ENCODE data around the gene DDX39A. TPM values are rescaled to one million over a fixed set of nuclear protein-coding genes. Genes with fewer than 3 reads are reported as not detected.

Gene DDX39A
- total RNA-seq, 2 experiments from 2014 or later: 168 to 185 TPM

- ATAC-seq (peak; percentile 34), DNase-seq (peak; percentile 67)
- ChIA-PET POLR2A (interaction anchor here (0.5 kb wide), 1 partner anchor 95 kb away, joined by 3 read pairs; no protein-coding TSS in a partner anchor), CTCF (interaction anchor here (0.7 to 1.5 kb wide), 3 partner anchors 50 to 1659 kb away, joined by 3 to 9 read pairs (median 3); partner anchors contain the start of gene HOOK2)
- Mint-ChIP-seq H3K36me3 (ENCODE audit: low read depth) (peaks cover 5% of the 10 kb centered on the region), H3K27ac (peak overlapping the region; percentile 71), H3K9me3 (ENCODE audit: low read depth) (no peaks in the 10 kb centered on the region), H3K4me3 (peak overlapping the region; percentile 63), H3K4me1 (peaks cover 35% of the 10 kb centered on the region), H3K27me3 (no peaks in the 10 kb centered on the region)
- intact Hi-C loops (cut with DNase I, micrococcal nuclease): loop anchor here (2.0 to 10.0 kb wide), 3 partner anchors 15 to 1571 kb away; partner anchors contain the start of gene DDX39A (in 1 of the 2)
These were observed 14.7 kb upstream of the DDX39A start for GRCh38 chr19:14433554-14434501.

GRCh38 chr19:14432791-14433553, 13.8 kb upstream of the DDX39A start, which contains the start of gene PKN1:
PKN1 (plus strand) TSS chr19:14433306; CDS start chr19:14433522, 216 bp downstream.
- H3K4me1 Mint-ChIP-seq: peaks cover 30% of the 10 kb centered on the region
- H3K4me3 Mint-ChIP-seq: peak within 1 kb of the TSS; percentile 73
- intact Hi-C loops (cut with DNase I, micrococcal nuclease): loop anchor here (1.0 to 10.0 kb wide), 8 partner anchors 14 to 1572 kb away; partner anchors contain the start of gene DDX39A (in 2 of the 2)
- H3K9me3 Mint-ChIP-seq (ENCODE audit: low read depth): no peaks in the 10 kb centered on the region
- H3K27ac Mint-ChIP-seq: peak within 1 kb of the TSS; percentile 71
- H3K27me3 Mint-ChIP-seq: no peaks in the 10 kb centered on the region
- DNase-seq (peak; percentile 75), ATAC-seq (peak; percentile 11)
- ChIA-PET CTCF (interaction anchor here (0.6 to 2.7 kb wide), 8 partner anchors 33 to 114 kb away, joined by 3 to 17 read pairs (median 4); partner anchors contain the start of gene PTGER1), POLR2A (interaction anchor here (0.8 to 1.0 kb wide), 2 partner anchors 52 to 296 kb away, joined by 3 to 4 read pairs; partner anchors contain the start of gene ADGRE5)
- H3K36me3 Mint-ChIP-seq (ENCODE audit: low read depth): peaks cover 5% of the 10 kb centered on the region

- H3K4me1 Mint-ChIP-seq: peaks cover 24% of the 10 kb centered on the region
- no peak overlapping the region for H3K4me3 Mint-ChIP-seq
- H3K27ac Mint-ChIP-seq: no peak overlapping the region
- H3K9me3 Mint-ChIP-seq (ENCODE audit: low read depth): no peaks in the 10 kb centered on the region
- DNase-seq (no peak), ATAC-seq (no peak)
- ChIA-PET CTCF (interaction anchor here (0.9 to 2.7 kb wide), 5 partner anchors 49 to 77 kb away, joined by 3 to 17 read pairs (median 3); no protein-coding TSS in a partner anchor), POLR2A (no interaction called here)
- H3K36me3 Mint-ChIP-seq (ENCODE audit: low read depth): peaks cover 2% of the 10 kb centered on the region
- H3K27me3 Mint-ChIP-seq: no peaks in the 10 kb centered on the region
- intact Hi-C loops (cut with DNase I, micrococcal nuclease): loop anchor here in 1 of 2 experiments (5.0 to 10.0 kb wide), 2 partner anchors 257 to 1574 kb away; no protein-coding TSS in a partner anchor
These were observed 11.6 kb upstream of the DDX39A start for GRCh38 chr19:14430712-14431111.

GRCh38 chr19:14428882-14429416, 9.8 kb upstream of the DDX39A start:
- no peaks in the 10 kb centered on the region for H3K9me3 Mint-ChIP-seq (ENCODE audit: low read depth)
- ChIA-PET POLR2A (no interaction called here), CTCF (interaction anchor here (0.6 to 1.9 kb wide), 9 partner anchors 9 to 486 kb away, joined by 3 to 8 read pairs (median 4); partner anchors contain the start of gene ASF1B)
- ATAC-seq (no peak), DNase-seq (no peak)
- no peaks in the 10 kb centered on the region for H3K27me3 Mint-ChIP-seq
- no peaks in the 10 kb centered on the region for H3K36me3 Mint-ChIP-seq (ENCODE audit: low read depth)
- intact Hi-C loops (cut with DNase I, micrococcal nuclease): no loop called here
- no peak overlapping the region for H3K4me3 Mint-ChIP-seq
- peaks cover 10% of the 10 kb centered on the region for H3K4me1 Mint-ChIP-seq
- no peak overlapping the region for H3K27ac Mint-ChIP-seq

GRCh38 chr19:14427461-14427860, 8.3 kb upstream of the DDX39A start:
- ATAC-seq (no peak), DNase-seq (no peak)
- POLR2A ChIA-PET: no interaction called here
- H3K36me3 Mint-ChIP-seq (ENCODE audit: low read depth): no peaks in the 10 kb centered on the region
- peak overlapping the region; percentile 21 for H3K27ac Mint-ChIP-seq
- H3K9me3 Mint-ChIP-seq (ENCODE audit: low read depth): no peaks in the 10 kb centered on the region
- H3K27me3 Mint-ChIP-seq: no peaks in the 10 kb centered on the region
- CTCF ChIA-PET: no interaction called here
- intact Hi-C loops (cut with DNase I, micrococcal nuclease): no loop called here
- H3K4me3 Mint-ChIP-seq: no peak overlapping the region
- H3K4me1 Mint-ChIP-seq: peaks cover 8% of the 10 kb centered on the region

- ATAC-seq: no peak
- Mint-ChIP-seq H3K36me3 (ENCODE audit: low read depth) (no peaks in the 10 kb centered on the region), H3K9me3 (ENCODE audit: low read depth) (no peaks in the 10 kb centered on the region), H3K27ac (no peak overlapping the region), H3K4me3 (no peak overlapping the region), H3K4me1 (no peaks in the 10 kb centered on the region), H3K27me3 (no peaks in the 10 kb centered on the region)
- CTCF ChIA-PET: no interaction called here
- intact Hi-C loops (cut with DNase I, micrococcal nuclease): no loop called here
- no peak for DNase-seq
- POLR2A ChIA-PET: interaction anchor here (1.0 kb wide), 1 partner anchor 15 kb away, joined by 4 read pairs; no protein-coding TSS in a partner anchor
These were observed 6.6 kb upstream of the DDX39A start for GRCh38 chr19:14425696-14426138.

GRCh38 chr19:14418856-14419105, 360 bp downstream of the DDX39A start:
- ATAC-seq: peak; percentile 67
- Mint-ChIP-seq H3K36me3 (ENCODE audit: low read depth) (peaks cover 41% of the 10 kb centered on the region), H3K27me3 (no peaks in the 10 kb centered on the region), H3K4me1 (peaks cover 32% of the 10 kb centered on the region), H3K9me3 (ENCODE audit: low read depth) (no peaks in the 10 kb centered on the region), H3K27ac (peak overlapping the region; percentile 92), H3K4me3 (peak overlapping the region; percentile 82)
- intact Hi-C loops (cut with DNase I, micrococcal nuclease): loop anchor here (1.0 to 10.0 kb wide), 20 partner anchors 12 to 960 kb away; partner anchors contain the start of genes ADGRE5 (in 1 of the 2), ADGRL1 (in 1 of the 2), AKAP8 (in 1 of the 2) and ASF1B (in 1 of the 2)
- peak; percentile 93 for DNase-seq
- ChIA-PET CTCF (no interaction called here), POLR2A (no interaction called here)

GRCh38 chr19:14416817-14417231, 2.3 kb downstream of the DDX39A start:
- no peak for DNase-seq
- H3K4me3 Mint-ChIP-seq: peak overlapping the region; percentile 82
- peak overlapping the region; percentile 90 for H3K27ac Mint-ChIP-seq
- no peaks in the 10 kb centered on the region for H3K9me3 Mint-ChIP-seq (ENCODE audit: low read depth)
- ChIA-PET POLR2A (interaction anchor here (0.6 to 2.6 kb wide), 6 partner anchors 9 to 280 kb away, joined by 3 to 11 read pairs (median 4); partner anchors contain the start of gene ASF1B), CTCF (interaction anchor here (1.1 to 2.1 kb wide), 2 partner anchors 11 to 62 kb away, joined by 4 to 11 read pairs; no protein-coding TSS in a partner anchor)
- peaks cover 46% of the 10 kb centered on the region for H3K4me1 Mint-ChIP-seq
- intact Hi-C loops (cut with DNase I, micrococcal nuclease): loop anchor here in 1 of 2 experiments (10.0 kb wide), 2 partner anchors 58 to 212 kb away; partner anchors contain the start of genes ADGRL1 and PTGER1
- H3K27me3 Mint-ChIP-seq: no peaks in the 10 kb centered on the region
- peaks cover 57% of the 10 kb centered on the region for H3K36me3 Mint-ChIP-seq (ENCODE audit: low read depth)
- ATAC-seq: no peak

- intact Hi-C loops (cut with DNase I, micrococcal nuclease): loop anchor here in 1 of 2 experiments (10.0 kb wide), 2 partner anchors 60 to 210 kb away; partner anchors contain the start of genes ADGRL1 and PTGER1
- ATAC-seq (no peak), DNase-seq (no peak)
- peaks cover 70% of the 10 kb centered on the region for H3K36me3 Mint-ChIP-seq (ENCODE audit: low read depth)
- H3K27me3 Mint-ChIP-seq: no peaks in the 10 kb centered on the region
- peak overlapping the region; percentile 86 for H3K27ac Mint-ChIP-seq
- peaks cover 51% of the 10 kb centered on the region for H3K4me1 Mint-ChIP-seq
- CTCF ChIA-PET: interaction anchor here (0.8 to 2.1 kb wide), 6 partner anchors 9 to 553 kb away, joined by 3 to 11 read pairs (median 4); no protein-coding TSS in a partner anchor
- POLR2A ChIA-PET: interaction anchor here (0.6 to 1.1 kb wide), 5 partner anchors 9 to 1747 kb away, joined by 3 to 9 read pairs (median 5); no protein-coding TSS in a partner anchor
- peak overlapping the region; percentile 21 for H3K4me3 Mint-ChIP-seq
- H3K9me3 Mint-ChIP-seq (ENCODE audit: low read depth): no peaks in the 10 kb centered on the region
These were observed 4.0 kb downstream of the DDX39A start for GRCh38 chr19:14414926-14415690.

Measured in activated CD4-positive, alpha-beta T cell treated with anti-CD3 and anti-CD28 coated beads for 36 hours (primary cell).